CD4-positive, alpha-beta memory T cell (primary cell): Measurements from ENCODE around the gene BCAS1. TPM values are rescaled to one million over a fixed set of nuclear protein-coding genes. Genes with fewer than 3 reads are reported as not detected.

Experiments used
- CTCF ChIA-PET: fragments of 350-600 bp; sonication (Branson Sonifier 250); formaldehyde crosslinking; loops from one replicate; lab custom pipeline; 2021; ENCODE audit warnings: inconsistent platforms; ENCODE audit not compliant: partially characterized antibody; lab: Charles Lee
- POLR2A ChIA-PET: fragments of 350-600 bp; sonication (Branson Sonifier 250); formaldehyde crosslinking; loops from one replicate; lab custom pipeline; 2021; ENCODE audit not compliant: partially characterized antibody; lab: Charles Lee
- DNase-seq, 5 donors: peaks; one replicate each; pipeline versions ENCODE4 v3.0.0 to v3.0.0-alpha.2; 2020 to 2022; ENCODE audit warnings: mixed read lengths in 1 of 5
- H3K27ac ChIP-seq: one replicate; pipeline ENCODE4 v1.7.0; 2013; ENCODE audit warnings: low read depth, low read length
- H3K27me3 ChIP-seq: 2 replicates; pipeline ENCODE4 v1.7.0; 2013; ENCODE audit warnings: mild to moderate bottlenecking, low read length, moderate library complexity; ENCODE audit not compliant: insufficient read depth
- H3K36me3 ChIP-seq: 2 replicates; pipeline ENCODE4 v1.7.0; 2013; ENCODE audit warnings: mild to moderate bottlenecking, low read length, moderate library complexity; ENCODE audit not compliant: insufficient read depth
- H3K4me1 ChIP-seq: 2 replicates; pipeline ENCODE4 v1.7.0; 2013; ENCODE audit warnings: mild to moderate bottlenecking, low read length, moderate library complexity; ENCODE audit not compliant: insufficient read depth
- H3K4me3 ChIP-seq, 2 donors: one replicate each; pipeline ENCODE4 v1.7.0; 2013; ENCODE audit warnings: low read length in 2 of 2, mild to moderate bottlenecking in 1 of 2
- H3K9me3 ChIP-seq, 2 donors: one replicate each; pipeline ENCODE4 v1.7.0; 2013; ENCODE audit warnings: low read length in 2 of 2, control low read depth in 1 of 2; ENCODE audit not compliant: control insufficient read depth in 1 of 2
- H3K27ac Mint-ChIP-seq, 7 donors: one replicate each; pipeline ENCODE4 v1.8.0; 2020 to 2021; ENCODE audit warnings: mixed read lengths in 7 of 7, mild to moderate bottlenecking in 6 of 7, inconsistent platforms in 3 of 7, moderate library complexity in 3 of 7
- H3K27me3 Mint-ChIP-seq, 2 donors: one replicate each; pipeline ENCODE4 v1.8.0; 2020 to 2021; ENCODE audit warnings: mixed read lengths in 2 of 2
- H3K36me3 Mint-ChIP-seq, 2 donors: one replicate each; pipeline ENCODE4 v1.8.0; 2020 to 2021; ENCODE audit warnings: mixed read lengths in 2 of 2, inconsistent platforms in 1 of 2, mild to moderate bottlenecking in 1 of 2
- H3K4me1 Mint-ChIP-seq, 4 donors: one replicate each; pipeline ENCODE4 v1.8.0; 2020 to 2021; ENCODE audit warnings: mixed read lengths in 4 of 4, mild to moderate bottlenecking in 1 of 4
- H3K4me3 Mint-ChIP-seq, 8 donors: one replicate each; pipeline ENCODE4 v1.8.0; 2020 to 2021; ENCODE audit warnings: mixed read lengths in 8 of 8, mild to moderate bottlenecking in 7 of 8, moderate library complexity in 6 of 8, inconsistent platforms in 3 of 8
- H3K9me3 Mint-ChIP-seq, 8 donors: one replicate each; pipeline ENCODE4 v1.8.0; 2020 to 2021; ENCODE audit warnings: mixed read lengths in 8 of 8, mild to moderate bottlenecking in 5 of 8, inconsistent platforms in 3 of 8, moderate library complexity in 1 of 8
- intact Hi-C: fragments of 100-400 bp; cut with micrococcal nuclease; formaldehyde crosslinking; loops from one replicate; pipeline ENCODE4 v1.15.1; 2023
- polyA plus RNA-seq, 2 donors: library from polyadenylated mRNA; unstranded; fragments of 300-500 nt; fragmentation: Illumina TruSeq; gene quantifications; one replicate each; pipeline ENCODE4 v1.2.3, GENCODE V29; 2021
- total RNA-seq, 2 experiments: library from RNA; stranded (reverse); gene quantifications; one replicate each; pipeline ENCODE4 v1.2.3, GENCODE V29; 2021

The BCAS1 gene
- total and polyA plus RNA-seq, 4 experiments from 2014 or later, result 0.17 to 0.32 (median 0.25) TPM; not detected in 1

DNA sequence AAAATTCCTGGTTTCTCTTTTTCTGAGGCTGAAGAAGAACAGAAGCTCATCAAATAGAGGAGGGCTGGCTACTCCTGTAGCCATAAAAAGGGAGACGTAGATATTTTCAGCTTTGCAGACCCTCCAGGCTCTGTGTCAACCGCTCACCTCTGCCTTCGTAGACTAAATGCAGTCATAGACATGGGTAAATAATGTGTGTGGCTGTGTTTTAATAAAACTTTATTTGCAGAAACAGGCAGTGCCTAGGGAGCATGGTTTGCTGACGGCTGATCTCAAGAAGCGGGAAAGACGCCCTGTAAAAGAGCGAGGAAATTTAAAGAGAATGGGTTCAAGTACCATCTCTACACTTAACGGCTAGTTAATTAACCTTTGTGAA lies 171.8 kb downstream of the BCAS1 start:
- POLR2A ChIA-PET, result interaction anchor here (0.8 to 4.2 kb wide), 5 partner anchors 15 to 323 kb away, joined by 3 to 33 read pairs (median 4); no protein-coding TSS in a partner anchor
- Mint-ChIP-seq H3K4me3 (no peak overlapping the region), H3K4me1 (peaks cover 15 to 35% (median 25%) of the 10 kb centered on the region in 4 donors)

DNA sequence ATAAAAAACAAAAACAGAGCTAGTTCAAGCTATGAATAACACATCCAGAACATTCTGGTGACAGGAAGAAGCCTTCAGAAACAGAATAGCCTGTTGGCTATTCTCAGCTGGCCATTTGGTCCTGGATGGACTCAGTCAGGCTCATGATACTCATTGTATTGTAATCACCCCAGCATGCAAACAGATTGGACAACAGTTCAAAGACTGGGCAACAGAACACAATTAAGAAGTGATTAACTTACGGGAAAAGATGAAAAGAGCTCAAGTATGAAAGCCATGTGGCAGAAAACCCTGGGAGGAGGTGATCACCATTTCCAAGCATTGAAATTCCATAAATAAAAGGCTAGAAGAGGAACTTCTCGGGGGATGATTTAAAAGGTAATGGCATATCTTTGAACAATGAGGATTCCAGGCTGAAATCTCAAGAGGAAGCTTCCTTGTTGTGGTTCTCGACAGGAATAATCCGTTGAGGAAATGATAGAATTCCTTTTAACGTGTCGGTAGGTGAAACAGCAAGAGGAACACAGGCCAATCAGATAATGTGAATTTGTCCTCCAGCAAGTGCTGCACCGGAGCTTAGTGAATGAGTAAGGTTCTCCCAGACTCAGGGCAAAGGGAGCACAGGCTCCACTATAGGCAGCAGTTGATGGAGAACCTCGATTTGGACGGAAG lies 172.4 kb downstream of the BCAS1 start:
- no peaks in the 10 kb centered on the region for H3K27me3 ChIP-seq
- POLR2A ChIA-PET, result interaction anchor here (0.8 to 4.2 kb wide), 5 partner anchors 15 to 322 kb away, joined by 3 to 33 read pairs (median 3); no protein-coding TSS in a partner anchor
- intact Hi-C loops, result loop anchor here (2.0 kb wide), 1 partner anchor 17 kb away; no protein-coding TSS in a partner anchor
- no peak overlapping the region for H3K4me3 Mint-ChIP-seq
- H3K27ac Mint-ChIP-seq, result peak overlapping the region in 3 of 7 donors; percentile 10 to 33 (median 23)
- H3K27ac ChIP-seq, result no peak overlapping the region
- CTCF ChIA-PET, result interaction anchor here (0.7 to 2.4 kb wide), 3 partner anchors 18 to 43 kb away, joined by 3 to 13 read pairs (median 9); no protein-coding TSS in a partner anchor
- no peaks in the 10 kb centered on the region for H3K9me3 ChIP-seq
- no peaks in the 10 kb centered on the region for H3K9me3 Mint-ChIP-seq
- DNase-seq, result no peak
- H3K27me3 Mint-ChIP-seq, result no peaks in the 10 kb centered on the region
- H3K36me3 Mint-ChIP-seq, result no peaks in the 10 kb centered on the region
- no peak overlapping the region for H3K4me3 ChIP-seq
- H3K4me1 Mint-ChIP-seq, result peaks cover 20 to 40% (median 29%) of the 10 kb centered on the region in 4 donors
- H3K4me1 ChIP-seq, result peaks cover 23% of the 10 kb centered on the region
- H3K36me3 ChIP-seq, result no peaks in the 10 kb centered on the region

More for the DNA sequence above, 171.8 kb downstream of the BCAS1 start:
- no peaks in the 10 kb centered on the region for H3K9me3 Mint-ChIP-seq
- H3K27ac Mint-ChIP-seq, result peak overlapping the region in 4 of 7 donors; percentile 12 to 87 (median 30)
- DNase-seq, result no peak
- intact Hi-C loops, result loop anchor here (2.0 kb wide), 1 partner anchor 16 kb away; no protein-coding TSS in a partner anchor
- H3K27me3 Mint-ChIP-seq, result no peaks in the 10 kb centered on the region
- no peaks in the 10 kb centered on the region for H3K9me3 ChIP-seq
- no peak overlapping the region for H3K27ac ChIP-seq
- H3K4me3 ChIP-seq, result no peak overlapping the region
- H3K36me3 Mint-ChIP-seq, result no peaks in the 10 kb centered on the region
- H3K36me3 ChIP-seq, result no peaks in the 10 kb centered on the region
- H3K4me1 ChIP-seq, result peaks cover 18% of the 10 kb centered on the region
- no peaks in the 10 kb centered on the region for H3K27me3 ChIP-seq
- CTCF ChIA-PET, result interaction anchor here (0.5 to 2.4 kb wide), 6 partner anchors 16 to 91 kb away, joined by 3 to 13 read pairs (median 6); no protein-coding TSS in a partner anchor

- Mint-ChIP-seq H3K27me3 (no peaks in the 10 kb centered on the region), H3K36me3 (no peaks in the 10 kb centered on the region), H3K4me1 (peaks cover 24 to 50% (median 39%) of the 10 kb centered on the region in 4 donors), H3K4me3 (no peak overlapping the region), H3K9me3 (no peaks in the 10 kb centered on the region), H3K27ac (no peak overlapping the region)
- Histone ChIP-seq H3K9me3 (no peaks in the 10 kb centered on the region), H3K36me3 (no peaks in the 10 kb centered on the region), H3K4me3 (no peak overlapping the region), H3K27ac (no peak overlapping the region), H3K4me1 (peaks cover 31% of the 10 kb centered on the region), H3K27me3 (no peaks in the 10 kb centered on the region)
- CTCF ChIA-PET, result no interaction called here
- POLR2A ChIA-PET, result no interaction called here
- DNase-seq, result no peak
- intact Hi-C loops, result no loop called here
Observed at GRCh38 chr20:53896647-53897046, 173.7 kb downstream of the BCAS1 start.

GRCh38 chr20:53896041-53896440 lies 174.4 kb downstream of the BCAS1 start:
- Histone ChIP-seq H3K27me3 (no peaks in the 10 kb centered on the region), H3K4me3 (no peak overlapping the region), H3K4me1 (peaks cover 31% of the 10 kb centered on the region), H3K36me3 (no peaks in the 10 kb centered on the region), H3K9me3 (no peaks in the 10 kb centered on the region), H3K27ac (no peak overlapping the region)
- ChIA-PET CTCF (no interaction called here), POLR2A (no interaction called here)
- no peaks in the 10 kb centered on the region for H3K9me3 Mint-ChIP-seq
- H3K27me3 Mint-ChIP-seq, result no peaks in the 10 kb centered on the region
- peaks cover 24 to 56% (median 41%) of the 10 kb centered on the region in 4 donors for H3K4me1 Mint-ChIP-seq
- H3K27ac Mint-ChIP-seq, result no peak overlapping the region
- no peak for DNase-seq
- H3K4me3 Mint-ChIP-seq, result no peak overlapping the region
- intact Hi-C loops, result no loop called here
- H3K36me3 Mint-ChIP-seq, result no peaks in the 10 kb centered on the region

DNA sequence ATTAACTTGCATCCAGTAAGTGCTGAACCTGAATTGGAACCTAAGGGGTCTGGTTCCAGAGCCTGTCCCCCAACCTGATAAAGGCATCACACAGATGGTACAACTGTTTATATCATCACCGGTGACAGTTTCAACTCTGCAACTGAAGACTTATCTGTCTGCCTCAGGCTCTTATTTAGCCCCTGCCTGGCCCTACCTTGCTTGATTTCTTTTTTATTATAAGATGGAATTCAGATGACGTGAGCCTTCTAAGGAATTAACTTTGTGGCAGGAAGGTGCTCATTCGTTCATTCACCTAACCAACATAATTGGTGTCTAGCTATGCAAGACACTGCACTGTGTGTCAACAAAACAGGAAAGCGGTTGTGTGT lies 175.0 kb downstream of the BCAS1 start:
- H3K4me1 ChIP-seq, result peaks cover 30% of the 10 kb centered on the region
- H3K27ac Mint-ChIP-seq, result no peak overlapping the region
- H3K9me3 ChIP-seq, result no peaks in the 10 kb centered on the region
- no peak for DNase-seq
- H3K9me3 Mint-ChIP-seq, result no peaks in the 10 kb centered on the region
- H3K27me3 Mint-ChIP-seq, result no peaks in the 10 kb centered on the region
- no peaks in the 10 kb centered on the region for H3K36me3 ChIP-seq
- CTCF ChIA-PET, result interaction anchor here (1.1 kb wide), 1 partner anchor 21 kb away, joined by 4 read pairs; no protein-coding TSS in a partner anchor
- H3K4me1 Mint-ChIP-seq, result peaks cover 24 to 57% (median 38%) of the 10 kb centered on the region in 4 donors
- no peak overlapping the region for H3K4me3 Mint-ChIP-seq
- H3K27me3 ChIP-seq, result no peaks in the 10 kb centered on the region
- H3K4me3 ChIP-seq, result no peak overlapping the region
- H3K27ac ChIP-seq, result no peak overlapping the region
- intact Hi-C loops, result no loop called here
- no peaks in the 10 kb centered on the region for H3K36me3 Mint-ChIP-seq
- POLR2A ChIA-PET, result no interaction called here

DNA sequence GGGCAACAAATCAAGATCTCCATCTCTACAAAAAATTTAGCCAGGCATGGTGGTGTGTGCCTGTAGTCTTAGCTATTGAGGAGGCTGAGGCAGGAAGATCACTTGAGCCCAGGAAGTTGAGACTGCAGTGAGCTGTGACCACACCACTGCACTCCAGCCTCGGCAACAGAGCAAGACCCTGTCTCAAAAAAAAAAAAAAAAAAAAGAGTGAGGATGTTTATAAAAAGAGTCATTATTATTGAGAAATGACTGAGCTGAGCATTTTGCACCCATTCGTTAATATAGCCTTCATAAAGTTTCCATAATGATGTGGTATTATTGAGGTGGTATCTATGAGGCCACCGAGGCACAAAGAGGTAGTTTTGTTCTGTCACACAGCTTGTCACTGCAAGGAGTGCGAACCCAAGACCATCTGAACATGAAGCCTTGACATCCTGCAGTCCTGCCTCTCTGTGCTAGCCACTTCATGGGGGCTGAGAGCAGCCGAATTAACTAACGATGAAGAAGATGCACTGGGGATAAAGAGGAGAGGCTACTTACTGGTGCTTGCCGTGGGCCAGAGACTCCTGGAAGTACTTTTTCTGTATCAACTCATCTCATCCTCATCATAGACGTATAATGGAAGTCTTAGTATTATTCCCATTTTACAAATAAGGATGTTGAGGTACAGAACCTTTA lies 175.5 kb downstream of the BCAS1 start:
- POLR2A ChIA-PET, result interaction anchor here (1.0 to 1.5 kb wide), 2 partner anchors 10 to 22 kb away, joined by 4 read pairs; no protein-coding TSS in a partner anchor
- Mint-ChIP-seq H3K4me3 (no peak overlapping the region), H3K4me1 (peaks cover 23 to 53% (median 35%) of the 10 kb centered on the region in 4 donors), H3K27me3 (no peaks in the 10 kb centered on the region), H3K27ac (peak overlapping the region in 2 of 7 donors; percentile 64 to 70), H3K9me3 (no peaks in the 10 kb centered on the region), H3K36me3 (no peaks in the 10 kb centered on the region)
- Histone ChIP-seq H3K27me3 (no peaks in the 10 kb centered on the region), H3K4me3 (no peak overlapping the region), H3K36me3 (no peaks in the 10 kb centered on the region), H3K9me3 (no peaks in the 10 kb centered on the region), H3K27ac (no peak overlapping the region), H3K4me1 (peaks cover 25% of the 10 kb centered on the region)
- DNase-seq, result no peak
- CTCF ChIA-PET, result interaction anchor here (1.1 kb wide), 1 partner anchor 21 kb away, joined by 4 read pairs; no protein-coding TSS in a partner anchor
- intact Hi-C loops, result no loop called here
